ENCODE measurements around the gene DHRS7B. TPM values are rescaled to one million over a fixed set of nuclear protein-coding genes. Genes with fewer than 3 reads are reported as not detected.

DHRS7B gene
- polyA plus RNA-seq, 1 of the 3 experiments (the other 2 are of a cell fraction), result 17.8 TPM

- H3K27ac ChIP-seq (ENCODE audit: low read depth in 2 of 2, low read length in 1 of 2), result no peak overlapping the region
- peaks cover 69% of the 10 kb centered on the region for H4K20me1 ChIP-seq (ENCODE audit: insufficient read depth)
- no peak overlapping the region for H3K4me3 ChIP-seq (ENCODE audit: low read depth in 2 of 2, low read length in 1 of 2)
- no peaks in the 10 kb centered on the region for H3K9me2 ChIP-seq
- no peaks in the 10 kb centered on the region for H3F3A ChIP-seq (replicated peaks; ENCODE audit: insufficient read depth)
- no peak overlapping the region for H3K4me2 ChIP-seq
- TF ChIP-seq MAX (IDR thresholded peaks at IDR 0.05; ENCODE audit: low read depth) (no peak), RFX5 (IDR thresholded peaks at IDR 0.05; ENCODE audit: low read length) (no peak), TAF1 (IDR thresholded peaks at IDR 0.05; ENCODE audit: borderline replicate concordance, low read depth, low read length) (no peak)
- no peak for DNase-seq
- peaks cover 20 to 23% of the 10 kb centered on the region in 2 experiments for H3K36me3 ChIP-seq (replicated peaks in 1 of 2; ENCODE audit: control insufficient read depth in 1 of 2, insufficient read depth in 2 of 2, low read length in 1 of 2)
- H3K9me3 ChIP-seq, result no peaks in the 10 kb centered on the region
- no peak overlapping the region for H2AFZ ChIP-seq (ENCODE audit: low read depth)
- H3K9ac ChIP-seq, result no peak overlapping the region
- H3K79me2 ChIP-seq (ENCODE audit: insufficient read depth), result peaks cover 92% of the 10 kb centered on the region
- ChIA-PET CTCF (interaction anchor here (1.1 to 2.0 kb wide), 3 partner anchors 29 to 91 kb away, joined by 3 to 15 read pairs (median 3); no protein-coding TSS in a partner anchor), POLR2A (interaction anchor here (1.2 kb wide), 1 partner anchor 16 kb away, joined by 3 read pairs; no protein-coding TSS in a partner anchor)
- 90% methylated on average over 15 of the region's 15 CpGs for WGBS (ENCODE audit: low lambda C conversion rate)
- no peaks in the 10 kb centered on the region for H3K27me3 ChIP-seq (ENCODE audit: insufficient read depth)
- H3K4me1 ChIP-seq (ENCODE audit: control insufficient read depth in 1 of 2, insufficient read depth in 2 of 2, low read depth in 1 of 2, low read length in 1 of 2), result peaks cover 10 to 25% of the 10 kb centered on the region in 2 experiments; a peak in 2 of 4 replicates
These were observed 83.8 kb downstream of the DHRS7B start for GRCh38 chr17:21210411-21211076.

GRCh38 chr17:21211825-21212479 lies 85.2 kb downstream of the DHRS7B start:
- Histone ChIP-seq H4K20me1 (ENCODE audit: insufficient read depth) (peaks cover 54% of the 10 kb centered on the region), H3K36me3 (replicated peaks in 1 of 2; ENCODE audit: control insufficient read depth in 1 of 2, insufficient read depth in 2 of 2, low read length in 1 of 2) (peaks cover 18 to 23% of the 10 kb centered on the region in 2 experiments), H3K9ac (no peak overlapping the region), H3K9me3 (no peaks in the 10 kb centered on the region), H3K4me2 (peak overlapping the region; percentile 91), H2AFZ (ENCODE audit: low read depth) (no peak overlapping the region), H3F3A (replicated peaks; ENCODE audit: insufficient read depth) (no peaks in the 10 kb centered on the region), H3K79me2 (ENCODE audit: insufficient read depth) (peaks cover 92% of the 10 kb centered on the region), H3K4me3 (ENCODE audit: low read depth in 2 of 2, low read length in 1 of 2) (peak overlapping the region in 1 of 2 experiments; percentile 99; a peak in 2 of 4 replicates), H3K27ac (ENCODE audit: low read depth in 2 of 2, low read length in 1 of 2) (no peak overlapping the region), H3K4me1 (ENCODE audit: control insufficient read depth in 1 of 2, insufficient read depth in 2 of 2, low read depth in 1 of 2, low read length in 1 of 2) (peaks cover 10 to 25% of the 10 kb centered on the region in 2 experiments; a peak in 2 of 4 replicates), H3K27me3 (ENCODE audit: insufficient read depth) (no peaks in the 10 kb centered on the region), H3K9me2 (no peaks in the 10 kb centered on the region)
- TF ChIP-seq GATA2 (CRISPR knock-in tag; IDR thresholded peaks at IDR 0.05), result no peak
- TF ChIP-seq JUND (IDR thresholded peaks at IDR 0.05), result no peak
- WGBS (ENCODE audit: low lambda C conversion rate), result 90% methylated on average over 8 of the region's 9 CpGs
- ChIA-PET POLR2A (interaction anchor here (0.9 to 1.2 kb wide), 2 partner anchors 10 to 17 kb away, joined by 3 read pairs; no protein-coding TSS in a partner anchor), CTCF (interaction anchor here (1.0 to 2.0 kb wide), 4 partner anchors 68 to 245 kb away, joined by 3 to 15 read pairs (median 4); no protein-coding TSS in a partner anchor)
- DNase-seq, result no peak

GRCh38 chr17:21212826-21213637 lies 86.3 kb downstream of the DHRS7B start:
- peaks cover 12 to 23% of the 10 kb centered on the region in 2 experiments for H3K36me3 ChIP-seq (replicated peaks in 1 of 2; ENCODE audit: control insufficient read depth in 1 of 2, insufficient read depth in 2 of 2, low read length in 1 of 2)
- H3K4me1 ChIP-seq (ENCODE audit: control insufficient read depth in 1 of 2, insufficient read depth in 2 of 2, low read depth in 1 of 2, low read length in 1 of 2), result peaks cover 10 to 25% of the 10 kb centered on the region in 2 experiments; a peak in 2 of 4 replicates
- H3F3A ChIP-seq (replicated peaks; ENCODE audit: insufficient read depth), result no peaks in the 10 kb centered on the region
- peaks cover 90% of the 10 kb centered on the region for H3K79me2 ChIP-seq (ENCODE audit: insufficient read depth)
- H3K27me3 ChIP-seq (ENCODE audit: insufficient read depth), result no peaks in the 10 kb centered on the region
- H3K9ac ChIP-seq, result peak overlapping the region; percentile 99
- H4K20me1 ChIP-seq (ENCODE audit: insufficient read depth), result peaks cover 50% of the 10 kb centered on the region
- no peak for DNase-seq
- 14% methylated on average over 16 of the region's 18 CpGs for WGBS (ENCODE audit: low lambda C conversion rate)
- H3K4me3 ChIP-seq (ENCODE audit: low read depth in 2 of 2, low read length in 1 of 2), result peak overlapping the region; percentile 97 to 99
- no peaks in the 10 kb centered on the region for H3K9me3 ChIP-seq
- ChIA-PET CTCF (interaction anchor here (0.6 to 2.9 kb wide), 8 partner anchors 18 to 1207 kb away, joined by 3 to 16 read pairs (median 3); no protein-coding TSS in a partner anchor), POLR2A (interaction anchor here (0.8 to 1.0 kb wide), 2 partner anchors 9 to 11 kb away, joined by 3 to 4 read pairs; no protein-coding TSS in a partner anchor)
- peak overlapping the region; percentile 53; the same call in 1 of the 2 replicates for H2AFZ ChIP-seq (ENCODE audit: low read depth)
- peak overlapping the region; percentile 91 for H3K4me2 ChIP-seq
- peak overlapping the region; percentile 91 to 93 for H3K27ac ChIP-seq (ENCODE audit: low read depth in 2 of 2, low read length in 1 of 2)
- no peaks in the 10 kb centered on the region for H3K9me2 ChIP-seq
- no peak for TF ChIP-seq SIN3A (IDR thresholded peaks at IDR 0.05; ENCODE audit: borderline replicate concordance, low read depth, low read length)
- TF ChIP-seq POLR2AphosphoS5 (IDR thresholded peaks at IDR 0.05; ENCODE audit: low read depth, low read length), result no peak
- no peak for TF ChIP-seq TEAD4 (IDR thresholded peaks at IDR 0.05; ENCODE audit: borderline replicate concordance, insufficient read depth)
- no peak for TF ChIP-seq GATA2 (CRISPR knock-in tag; IDR thresholded peaks at IDR 0.05)
- no peak for TF ChIP-seq CTCF (IDR thresholded peaks at IDR 0.05)
- no peak for TF ChIP-seq CHD2 (IDR thresholded peaks at IDR 0.05; ENCODE audit: low read length, partially characterized antibody)
- no peak for TF ChIP-seq MEF2A (IDR thresholded peaks at IDR 0.05; ENCODE audit: borderline replicate concordance, low read depth)
- no peak for TF ChIP-seq MAX (IDR thresholded peaks at IDR 0.05; ENCODE audit: low read depth)
- TF ChIP-seq USF2 (IDR thresholded peaks at IDR 0.05; ENCODE audit: borderline replicate concordance, low read depth, low read length), result no peak
- no peak for TF ChIP-seq TAF1 (IDR thresholded peaks at IDR 0.05; ENCODE audit: borderline replicate concordance, low read depth, low read length)

All from SK-N-SH (cell line).